Measurements from ENCODE around the gene SPATS2L. TPM values are rescaled to one million over a fixed set of nuclear protein-coding genes. Genes with fewer than 3 reads are reported as not detected.
"Not testable (repeated sequence)": the region's sequence is repeated elsewhere in the genome, so short reads cannot be mapped to it uniquely, and the experiment has no call there.

SPATS2L gene
- total and polyA plus RNA-seq, 8 donors, result 81.2 to 96.7 (median 91.2) TPM

GRCh38 chr2:200340508-200341224 lies 34.2 kb downstream of the SPATS2L start:
- Histone ChIP-seq H3K9me3 (no peaks in the 10 kb centered on the region), H3K36me3 (no peaks in the 10 kb centered on the region), H3K27ac (peak overlapping the region in 1 of 2 donors; percentile 2), H3K27me3 (no peaks in the 10 kb centered on the region), H3K4me3 (no peak overlapping the region), H3K4me1 (peaks cover 5 to 23% of the 10 kb centered on the region in 2 donors)
- DNase-seq (no peak), ATAC-seq (no peak)
- intact Hi-C loops (cut with DNase I), result no loop called here
- no peak for TF ChIP-seq CTCF (IDR thresholded peaks at IDR 0.05)

GRCh38 chr2:200341376-200341775 lies 34.9 kb downstream of the SPATS2L start:
- no peak overlapping the region for H3K27ac ChIP-seq
- H3K9me3 ChIP-seq, result no peaks in the 10 kb centered on the region
- H3K36me3 ChIP-seq, result no peaks in the 10 kb centered on the region
- H3K27me3 ChIP-seq, result no peaks in the 10 kb centered on the region
- no peak for TF ChIP-seq CTCF (IDR thresholded peaks at IDR 0.05)
- ATAC-seq (no peak), DNase-seq (no peak)
- H3K4me1 ChIP-seq, result peaks cover 5 to 23% of the 10 kb centered on the region in 2 donors
- intact Hi-C loops (cut with DNase I), result no loop called here
- H3K4me3 ChIP-seq, result no peak overlapping the region

- H3K36me3 ChIP-seq, result no peaks in the 10 kb centered on the region
- H3K4me1 ChIP-seq, result peaks cover 5 to 22% of the 10 kb centered on the region in 2 donors
- no peak overlapping the region for H3K4me3 ChIP-seq
- TF ChIP-seq CTCF (IDR thresholded peaks at IDR 0.05), result no peak
- H3K27ac ChIP-seq, result no peak overlapping the region
- no peaks in the 10 kb centered on the region for H3K27me3 ChIP-seq
- ATAC-seq (no peak), DNase-seq (no peak)
- H3K9me3 ChIP-seq, result no peaks in the 10 kb centered on the region
- intact Hi-C loops (cut with DNase I), result no loop called here
These were observed 35.7 kb downstream of the SPATS2L start for GRCh38 chr2:200342235-200342634.

GRCh38 chr2:200342654-200343053 lies 36.2 kb downstream of the SPATS2L start:
- ATAC-seq (no peak), DNase-seq (no peak)
- H3K36me3 ChIP-seq, result no peaks in the 10 kb centered on the region
- no peaks in the 10 kb centered on the region for H3K9me3 ChIP-seq
- intact Hi-C loops (cut with DNase I), result no loop called here
- no peak for TF ChIP-seq CTCF (IDR thresholded peaks at IDR 0.05)
- H3K4me1 ChIP-seq, result peaks cover 5 to 18% of the 10 kb centered on the region in 2 donors
- H3K27ac ChIP-seq, result no peak overlapping the region
- no peak overlapping the region for H3K4me3 ChIP-seq
- H3K27me3 ChIP-seq, result no peaks in the 10 kb centered on the region

GRCh38 chr2:200344202-200344601 lies 37.7 kb downstream of the SPATS2L start:
- intact Hi-C loops (cut with DNase I); H3K9me3 ChIP-seq; H3K27me3 ChIP-seq; ATAC-seq; H3K27ac ChIP-seq; H3K36me3 ChIP-seq; DNase-seq; H3K4me3 ChIP-seq; H3K4me1 ChIP-seq: not testable (repeated sequence)

GRCh38 chr2:200345975-200346374 lies 39.5 kb downstream of the SPATS2L start:
- DNase-seq, result no peak

More at GRCh38 chr2:200345975-200346374, 39.5 kb downstream of the SPATS2L start:
- no peak for TF ChIP-seq CTCF (IDR thresholded peaks at IDR 0.05)
- Histone ChIP-seq H3K4me1 (no peaks in the 10 kb centered on the region), H3K9me3 (no peaks in the 10 kb centered on the region), H3K27ac (no peak overlapping the region), H3K27me3 (no peaks in the 10 kb centered on the region), H3K4me3 (no peak overlapping the region), H3K36me3 (no peaks in the 10 kb centered on the region)
- intact Hi-C loops (cut with DNase I), result no loop called here
- ATAC-seq, result no peak
